ENCODE data around the gene TGM5. TPM values are rescaled to one million over a fixed set of nuclear protein-coding genes. Genes with fewer than 3 reads are reported as not detected.
"Not testable (repeated sequence)": the region's sequence is repeated elsewhere in the genome, so short reads cannot be mapped to it uniquely, and the experiment has no call there.

TGM5 gene
- total and polyA plus RNA-seq, 7 donors: 0.03 to 0.78 (median 0.06) TPM; not detected in 4

GRCh38 chr15:43275740-43276562, 9.2 kb upstream of the TGM5 start:
- H3K36me3 ChIP-seq (ENCODE audit: insufficient read depth in 1 of 2, low read depth in 1 of 2): no peaks in the 10 kb centered on the region
- peaks cover 34% of the 10 kb centered on the region for H3K4me1 ChIP-seq
- H3K9me3 ChIP-seq: peaks cover 3% of the 10 kb centered on the region
- peak overlapping the region; percentile 23 for H3K27ac ChIP-seq
- intact Hi-C loops (cut with DNase I): no loop called here
- DNase-seq: no peak
- WGBS, 3 donors: 48 to 58% (median 53%) methylated on average over 15 of the region's 15 CpGs
- no peak overlapping the region for H3K4me3 ChIP-seq
- no peaks in the 10 kb centered on the region for H3K27me3 ChIP-seq (ENCODE audit: insufficient read depth in 3 of 3, low read length in 2 of 3)
- no peak for TF ChIP-seq CTCF (IDR thresholded peaks at IDR 0.05)
- ATAC-seq: peak in 1 of 4 donors; percentile 15

GRCh38 chr15:43274136-43274535, 7.4 kb upstream of the TGM5 start:
- H3K27ac ChIP-seq: peak overlapping the region; percentile 75
- peaks cover 26% of the 10 kb centered on the region for H3K4me1 ChIP-seq
- intact Hi-C loops (cut with DNase I): loop anchor here in 1 of 2 donors (1.0 kb wide), 1 partner anchor 36 kb away; no protein-coding TSS in a partner anchor
- no peak for TF ChIP-seq CTCF (IDR thresholded peaks at IDR 0.05)
- H3K36me3 ChIP-seq (ENCODE audit: insufficient read depth in 1 of 2, low read depth in 1 of 2): no peaks in the 10 kb centered on the region
- peak; percentile 95 to 99 (median 98) for ATAC-seq
- peak; percentile 88 to 96 for DNase-seq
- peaks cover 3% of the 10 kb centered on the region for H3K9me3 ChIP-seq
- no peaks in the 10 kb centered on the region for H3K27me3 ChIP-seq (ENCODE audit: insufficient read depth in 3 of 3, low read length in 2 of 3)
- WGBS, 3 donors: 20 to 32% (median 24%) methylated on average over 9 of the region's 9 CpGs
- no peak overlapping the region for H3K4me3 ChIP-seq

GRCh38 chr15:43273243-43273642, 6.5 kb upstream of the TGM5 start:
- Histone ChIP-seq H3K36me3 (ENCODE audit: insufficient read depth in 1 of 2, low read depth in 1 of 2) (no peaks in the 10 kb centered on the region), H3K27me3 (ENCODE audit: insufficient read depth in 3 of 3, low read length in 2 of 3) (no peaks in the 10 kb centered on the region), H3K4me3 (no peak overlapping the region), H3K4me1 (peaks cover 26% of the 10 kb centered on the region), H3K9me3 (peaks cover 3% of the 10 kb centered on the region), H3K27ac (peak overlapping the region; percentile 75)
- DNase-seq: no peak
- no peak for TF ChIP-seq CTCF (IDR thresholded peaks at IDR 0.05)
- WGBS, 3 donors: 51 to 54% (median 53%) methylated on average over 2 of the region's 2 CpGs
- intact Hi-C loops (cut with DNase I): no loop called here
- ATAC-seq: no peak

GRCh38 chr15:43271908-43272307, 5.2 kb upstream of the TGM5 start:
- H3K4me3 ChIP-seq; H3K36me3 ChIP-seq (ENCODE audit: insufficient read depth in 1 of 2, low read depth in 1 of 2); H3K27me3 ChIP-seq (ENCODE audit: insufficient read depth in 3 of 3, low read length in 2 of 3); DNase-seq; H3K9me3 ChIP-seq; H3K27ac ChIP-seq; intact Hi-C loops (cut with DNase I); ATAC-seq: not testable (repeated sequence)
- 95 to 100% (median 100%) methylated on average over 1 of the region's 1 CpG for WGBS, 3 donors
- H3K4me1 ChIP-seq: peaks cover 16% of the 10 kb centered on the region

GRCh38 chr15:43270676-43271306, 4.1 kb upstream of the TGM5 start:
- ATAC-seq: no peak
- Histone ChIP-seq H3K9me3 (peaks cover 3% of the 10 kb centered on the region), H3K27me3 (ENCODE audit: insufficient read depth in 3 of 3, low read length in 2 of 3) (no peaks in the 10 kb centered on the region), H3K27ac (no peak overlapping the region), H3K4me1 (peaks cover 11% of the 10 kb centered on the region), H3K36me3 (ENCODE audit: insufficient read depth in 1 of 2, low read depth in 1 of 2) (no peaks in the 10 kb centered on the region), H3K4me3 (no peak overlapping the region)
- no peak for DNase-seq
- no peak for TF ChIP-seq CTCF (IDR thresholded peaks at IDR 0.05)
- intact Hi-C loops (cut with DNase I): no loop called here
- 63 to 68% (median 65%) methylated on average over 6 of the region's 6 CpGs for WGBS, 3 donors
